ENCODE results near the gene TMEM158.
A peak's percentile ranks its signal among the peaks of the same experiment; 100 is the strongest.

The TMEM158 gene

DNA sequence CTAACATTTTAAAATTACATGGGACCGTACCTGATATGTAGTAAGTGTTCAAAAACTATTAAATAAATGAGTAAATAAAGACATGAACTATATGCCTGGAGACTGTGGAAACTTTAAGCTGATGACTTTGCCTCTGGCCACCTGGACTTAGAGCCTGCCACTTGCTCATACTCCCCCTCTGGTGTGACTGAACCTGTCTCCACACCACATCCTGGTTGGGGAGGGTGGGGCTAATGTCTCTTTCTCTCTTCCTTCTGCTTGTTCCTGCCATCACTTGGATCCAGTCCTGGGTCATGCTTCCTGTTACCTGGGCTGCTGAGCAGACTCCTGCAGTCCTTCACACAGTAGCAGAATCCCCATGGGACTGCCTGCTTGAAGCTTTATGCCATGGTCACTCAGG lies 8.2 kb upstream of the TMEM158 start:
- no peak for DNase-seq (ENCODE audit: extremely low read depth in 1 of 2, low read depth in 1 of 2)

DNA sequence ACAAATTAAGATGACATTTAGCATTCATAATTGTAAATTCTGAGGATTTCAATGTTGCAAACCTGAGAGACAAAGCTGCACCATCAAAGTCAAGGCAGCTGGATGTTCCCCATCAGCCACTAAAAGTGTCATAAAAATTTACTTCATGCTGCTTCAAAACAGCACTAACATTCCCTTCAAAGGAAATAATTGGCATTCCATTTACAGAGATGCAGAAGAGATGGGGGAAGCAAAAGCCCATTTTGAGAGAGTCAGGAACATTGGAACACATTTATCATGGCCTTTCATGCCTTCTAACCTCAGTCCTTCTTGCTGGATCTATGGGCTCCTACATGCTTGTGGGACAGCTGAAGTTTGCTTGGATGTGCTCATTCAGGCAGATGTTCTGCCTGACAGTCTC lies 6.4 kb upstream of the TMEM158 start:
- no peak for DNase-seq (ENCODE audit: extremely low read depth in 1 of 2, low read depth in 1 of 2)

DNA sequence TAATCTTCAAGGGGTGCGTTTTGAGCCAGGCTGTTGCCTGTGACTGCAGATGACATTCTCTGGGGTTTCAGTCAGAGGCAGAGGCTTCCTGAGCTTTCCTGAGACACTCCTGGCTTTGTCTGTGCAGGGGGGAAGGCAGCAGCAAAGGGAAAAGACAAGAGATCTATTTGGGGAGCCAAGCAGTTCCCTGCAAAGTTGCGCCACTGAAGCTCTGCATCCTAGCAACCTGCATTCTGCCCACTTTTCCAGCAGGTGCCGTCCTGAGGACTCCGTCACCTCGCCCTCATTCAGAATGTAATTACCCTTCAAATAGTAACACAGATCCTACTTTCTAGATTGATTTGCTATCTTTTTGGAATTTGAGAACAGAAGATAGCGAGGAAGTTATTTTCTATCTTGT lies 1.9 kb upstream of the TMEM158 start:
- DNase-seq (ENCODE audit: extremely low read depth in 1 of 2, low read depth in 1 of 2): no peak

DNA sequence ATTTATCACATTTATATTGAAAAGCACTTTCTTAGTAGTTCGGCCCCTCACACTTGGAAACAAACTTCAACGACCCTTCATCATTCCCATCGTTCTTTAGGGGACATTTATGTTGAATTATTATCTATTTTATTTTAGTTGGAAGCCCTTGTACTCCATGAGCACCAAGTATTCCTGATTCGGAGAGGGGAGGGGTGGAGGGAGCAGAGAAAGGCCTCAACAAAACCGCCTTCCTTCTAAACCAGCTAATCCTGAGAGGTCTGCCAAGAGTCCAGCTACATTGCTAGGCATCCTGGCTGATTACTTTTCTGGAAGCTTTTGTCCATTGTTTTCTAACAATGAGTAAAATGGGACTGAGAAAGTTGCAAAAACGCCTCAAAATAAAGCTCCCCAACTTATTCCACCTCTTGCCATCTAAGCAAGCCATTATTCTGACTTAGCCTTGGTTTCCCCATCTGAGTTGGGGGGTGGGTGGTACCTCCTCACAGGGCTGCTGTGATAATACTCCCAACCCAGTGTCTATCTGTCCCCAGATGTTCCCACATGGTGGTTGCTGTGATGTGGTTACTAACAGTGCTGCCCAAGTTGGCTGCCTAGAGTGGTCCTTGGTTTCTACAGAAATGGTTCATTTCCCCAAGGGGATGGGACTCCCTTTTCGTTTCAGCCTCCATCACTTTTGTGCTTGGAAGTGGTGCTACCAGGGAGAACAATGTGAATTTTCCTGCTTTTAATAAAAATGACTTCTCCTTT lies 1.2 kb upstream of the TMEM158 start:
- no peak for DNase-seq (ENCODE audit: extremely low read depth in 1 of 2, low read depth in 1 of 2)

DNA sequence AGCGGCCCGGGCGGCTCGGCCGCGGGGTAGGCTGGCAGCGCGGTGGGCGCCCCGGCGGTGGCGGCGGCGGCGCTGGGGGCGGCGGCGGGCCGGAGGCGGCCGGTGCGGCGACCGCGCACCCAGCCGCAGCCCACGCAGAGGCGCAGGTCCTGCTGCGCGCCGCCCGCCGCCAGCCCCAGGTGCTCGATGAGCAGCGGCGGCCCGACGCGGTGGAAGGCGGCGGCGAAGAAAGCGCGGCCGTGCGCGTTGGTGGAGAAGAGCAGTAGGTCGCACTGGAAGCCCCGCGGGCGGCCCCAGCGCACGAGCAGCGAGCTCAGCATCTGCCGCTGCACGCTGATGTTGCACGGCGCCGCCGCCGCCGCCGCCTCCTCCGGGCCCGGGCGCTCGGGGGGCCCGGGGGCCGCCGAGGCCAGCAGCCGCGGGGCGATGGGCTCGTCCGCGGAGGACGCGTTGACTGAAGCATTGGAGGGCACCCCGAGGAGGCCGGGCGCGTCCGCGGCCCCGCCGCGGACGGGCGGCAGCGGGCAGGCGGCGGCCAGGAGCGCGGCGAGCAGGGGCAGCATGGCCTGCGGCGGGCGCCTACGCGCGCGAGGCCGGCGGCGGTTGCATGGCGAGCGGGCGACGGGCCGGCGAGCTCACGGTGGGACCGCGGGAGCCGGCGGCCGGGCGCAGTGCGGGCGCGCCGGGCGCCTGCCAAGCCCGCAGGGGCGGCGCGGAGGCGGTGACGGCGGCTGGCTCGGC lies 452 bp downstream of the TMEM158 start:
- peak in 1 of 2 donors; percentile 15 for DNase-seq (ENCODE audit: extremely low read depth in 1 of 2, low read depth in 1 of 2)

DNA sequence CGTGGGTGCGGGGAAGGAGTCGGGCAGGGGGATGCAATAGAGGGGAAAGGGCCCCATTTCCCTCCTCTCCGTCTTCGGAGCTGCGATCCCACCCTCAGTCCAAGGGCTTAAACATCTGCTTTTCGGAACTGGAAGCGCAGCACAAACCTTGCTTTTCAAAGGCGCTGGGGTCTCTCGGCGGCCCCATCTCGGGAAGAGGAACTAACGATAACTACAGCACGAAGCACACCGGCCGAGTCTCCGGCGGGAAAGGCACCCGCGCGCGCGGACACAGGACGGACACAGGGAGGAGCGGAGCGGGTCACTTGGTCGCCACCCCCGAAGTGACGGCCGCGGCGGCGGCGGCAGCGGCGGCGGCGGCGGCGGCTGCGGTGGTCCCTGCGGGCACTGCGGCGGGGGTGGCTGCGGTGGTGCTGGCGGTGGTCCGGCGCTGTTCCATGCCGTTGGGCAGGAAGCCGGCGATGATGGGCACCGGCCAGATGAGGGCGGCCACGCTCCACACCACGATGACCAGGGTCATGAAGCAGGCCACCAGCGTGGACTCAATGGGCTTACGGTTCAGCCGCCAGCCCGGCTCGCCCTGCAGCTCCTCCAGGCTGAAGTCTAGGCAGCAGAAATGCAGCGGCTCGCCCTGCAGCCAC lies 1.1 kb downstream of the TMEM158 start:
- DNase-seq (ENCODE audit: extremely low read depth in 1 of 2, low read depth in 1 of 2): no peak

DNA sequence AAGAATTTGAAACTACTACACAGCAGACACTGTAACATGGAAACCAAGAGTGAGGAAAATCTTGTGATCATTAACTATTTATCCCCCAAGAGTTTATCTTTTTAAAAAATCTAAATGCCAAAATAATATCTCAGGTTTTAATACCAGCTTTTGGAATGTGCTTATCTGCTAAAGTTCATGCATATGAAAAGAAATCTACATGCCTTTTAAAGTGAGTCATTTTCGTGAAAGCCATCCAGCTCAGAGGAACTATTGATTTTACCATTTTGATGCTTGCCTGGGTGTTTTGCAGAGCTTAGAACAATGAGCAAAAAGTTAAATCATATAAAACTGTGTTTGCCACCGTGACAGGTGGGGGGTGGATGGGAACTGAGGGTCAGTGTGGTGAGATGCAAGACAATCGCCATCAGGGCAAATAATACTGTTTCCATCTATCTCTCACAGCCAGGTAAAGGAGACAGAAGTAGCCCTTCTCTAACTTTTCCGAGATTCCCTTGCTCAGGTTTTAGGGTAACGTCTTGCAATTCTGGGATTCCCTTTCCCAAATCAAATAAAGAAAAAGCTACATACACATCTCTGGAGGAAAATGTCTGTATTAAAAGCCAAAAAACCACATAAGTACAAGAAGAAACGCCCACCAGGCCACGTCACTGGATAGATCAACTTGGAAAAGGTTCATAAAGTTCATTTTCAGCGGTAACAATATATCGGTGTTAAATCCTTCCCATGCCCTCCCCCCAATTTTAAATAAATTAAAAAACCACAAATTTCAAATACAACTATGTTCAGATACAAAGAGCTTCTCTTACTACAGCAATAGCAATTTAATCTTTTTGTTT lies 2.0 kb downstream of the TMEM158 start:
- no peak for DNase-seq (ENCODE audit: extremely low read depth in 1 of 2, low read depth in 1 of 2)

DNA sequence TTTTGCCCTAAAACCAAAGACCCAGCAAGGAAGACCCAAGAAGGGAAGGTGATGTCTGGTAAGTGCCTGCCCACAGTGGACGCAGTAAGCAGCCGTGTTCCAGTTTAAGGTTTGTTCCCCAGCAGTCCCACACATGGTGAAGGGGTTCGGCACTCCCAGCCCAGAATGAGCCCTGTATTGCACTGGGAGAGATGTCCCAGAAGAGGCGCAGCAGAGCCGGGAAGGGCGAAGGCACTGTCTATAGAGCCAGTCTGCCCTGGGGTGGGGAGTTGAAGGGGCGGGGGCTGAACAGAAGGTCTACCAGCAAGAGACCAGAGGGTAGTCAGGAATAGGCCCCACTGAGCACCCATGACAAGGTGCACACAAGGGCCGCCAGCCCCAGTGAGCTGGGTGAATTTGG lies 6.4 kb downstream of the TMEM158 start:
- no peak for DNase-seq (ENCODE audit: extremely low read depth in 1 of 2, low read depth in 1 of 2)

DNA sequence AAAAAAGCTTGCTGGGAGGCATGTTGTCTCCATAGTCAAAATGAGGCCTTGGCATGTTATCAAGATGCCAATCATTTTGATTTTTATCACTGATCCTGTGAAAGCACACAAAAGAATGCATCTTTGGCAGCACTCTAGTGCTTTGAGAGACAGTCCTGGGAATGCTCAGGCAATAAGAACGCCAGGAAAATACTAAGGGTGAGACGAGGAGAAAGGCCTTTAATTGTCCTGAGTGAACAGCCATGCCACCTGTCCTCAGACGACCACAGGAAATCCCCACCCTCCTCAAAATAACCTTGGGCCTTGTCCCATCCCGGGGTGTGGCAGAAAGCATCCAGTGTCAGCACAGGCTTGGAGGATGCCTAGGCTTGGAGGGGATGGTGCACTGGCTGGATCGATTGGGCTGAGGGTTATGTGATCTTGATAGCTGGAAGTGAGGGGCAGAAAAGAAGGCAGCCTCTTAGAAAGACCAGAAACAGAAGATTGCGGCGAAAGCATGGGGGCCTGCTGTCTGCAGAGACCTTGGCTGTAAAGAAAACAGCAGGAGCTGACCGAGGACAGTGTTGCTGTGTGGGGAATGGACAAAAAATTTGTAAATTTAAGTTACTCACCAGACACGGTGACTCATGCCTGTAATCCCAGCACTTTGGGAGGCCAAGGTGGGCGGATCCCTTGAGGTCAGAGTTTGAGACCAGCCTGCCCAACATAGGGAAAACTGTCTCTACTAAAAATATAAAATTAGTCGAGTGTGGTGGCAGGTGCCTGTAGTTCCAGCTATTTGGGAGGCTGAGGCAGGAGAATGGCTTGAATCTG lies 7.3 kb downstream of the TMEM158 start:
- no peak for DNase-seq (ENCODE audit: extremely low read depth in 1 of 2, low read depth in 1 of 2)

DNA sequence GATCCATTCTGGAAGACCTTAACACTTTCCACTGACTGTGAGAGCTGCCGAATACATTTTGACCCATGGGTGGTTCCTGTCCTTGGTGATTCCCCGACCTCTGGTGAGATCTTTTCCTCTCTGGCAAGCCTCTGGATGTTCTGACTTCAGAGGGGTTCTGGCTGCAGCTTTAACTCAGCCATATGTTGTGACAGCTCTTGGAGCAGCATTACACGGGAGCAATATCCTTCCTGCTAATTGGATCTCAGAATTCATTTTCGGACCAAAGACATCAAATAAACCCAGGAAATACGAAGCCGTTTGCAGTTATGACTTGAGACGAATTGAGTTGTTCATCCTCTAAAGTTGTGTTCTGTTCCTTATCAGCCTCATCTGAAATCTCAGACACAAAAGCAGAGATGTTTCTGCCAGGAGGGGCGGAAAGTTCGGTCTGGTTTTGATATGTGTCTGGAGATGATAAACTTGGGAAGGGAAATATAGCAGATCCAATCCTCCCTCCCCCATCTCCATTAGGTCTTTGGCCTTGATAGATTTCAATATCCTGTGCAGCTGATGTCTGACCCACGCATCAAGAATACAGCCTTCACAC lies 10.0 kb downstream of the TMEM158 start:
- no peak for DNase-seq (ENCODE audit: extremely low read depth in 1 of 2, low read depth in 1 of 2)

DNA sequence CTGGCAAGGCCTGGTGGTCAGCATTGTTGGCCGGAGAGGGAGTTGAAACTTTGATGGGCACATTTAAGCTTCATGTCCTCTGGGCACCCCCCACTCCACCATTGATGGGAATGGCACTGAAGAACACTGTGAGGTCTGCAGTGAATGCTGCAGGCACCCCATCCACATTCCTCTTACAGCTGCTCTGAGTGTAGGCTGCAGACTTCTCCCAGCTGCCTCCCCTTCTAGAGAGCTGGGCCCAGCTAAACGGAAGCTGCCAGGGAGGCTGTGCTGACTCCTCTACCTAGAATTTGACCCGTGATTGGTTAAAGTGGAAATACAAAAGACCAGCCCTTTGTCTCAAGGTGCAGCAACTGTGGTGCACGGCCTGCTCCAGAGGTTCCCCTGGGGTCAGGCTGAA lies 10.6 kb downstream of the TMEM158 start:
- no peak for DNase-seq (ENCODE audit: extremely low read depth in 1 of 2, low read depth in 1 of 2)

DNA sequence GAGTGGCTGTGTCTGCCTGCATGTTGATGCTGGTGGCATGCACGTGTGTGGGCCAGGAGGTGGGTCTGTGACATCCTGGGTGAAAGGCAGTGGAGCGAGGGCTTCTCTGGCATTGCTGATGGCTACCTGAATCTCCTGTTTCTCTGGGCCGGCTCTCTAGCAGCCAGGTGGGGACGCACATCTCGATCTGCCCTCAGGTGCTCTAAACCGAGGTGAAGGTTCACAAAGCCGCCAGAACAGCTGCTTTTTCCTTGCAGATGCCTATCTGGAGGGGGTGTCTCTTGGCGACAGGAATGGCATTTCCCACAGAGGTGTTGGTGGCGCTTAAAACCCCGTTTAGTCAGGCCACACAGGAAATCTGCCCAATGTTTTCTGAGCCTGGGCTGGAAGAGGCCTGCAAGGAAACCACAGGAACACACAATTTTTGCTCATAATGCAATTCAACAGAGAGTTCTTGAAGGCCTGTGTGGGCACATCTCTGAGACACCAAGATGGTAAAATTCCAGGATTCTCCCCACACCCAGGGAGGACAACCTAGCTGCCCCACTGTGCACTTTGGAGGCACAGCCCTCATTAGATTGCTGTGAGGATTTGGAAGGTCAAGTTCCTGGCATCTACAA lies 11.9 kb downstream of the TMEM158 start:
- DNase-seq (ENCODE audit: extremely low read depth in 1 of 2, low read depth in 1 of 2): no peak

DNA sequence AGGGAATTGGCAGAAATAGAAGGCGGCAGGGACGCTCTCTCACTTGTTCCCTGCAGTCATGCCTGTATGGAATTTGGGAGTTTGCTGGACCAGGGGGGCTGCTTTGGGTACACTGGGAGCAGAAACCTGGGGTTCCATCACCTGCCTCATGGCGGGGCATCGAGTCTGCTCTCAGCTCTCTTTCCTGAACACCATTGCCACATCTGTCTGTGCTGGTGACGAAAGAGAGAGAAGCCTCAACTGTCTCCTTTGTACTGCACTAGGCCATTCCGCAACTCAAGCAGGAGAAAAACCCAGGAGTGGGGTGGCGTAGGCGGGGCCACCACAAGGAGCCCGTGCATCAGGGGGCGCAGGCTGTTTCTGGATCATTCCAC lies 14.0 kb downstream of the TMEM158 start:
- DNase-seq (ENCODE audit: extremely low read depth in 1 of 2, low read depth in 1 of 2): no peak

DNA sequence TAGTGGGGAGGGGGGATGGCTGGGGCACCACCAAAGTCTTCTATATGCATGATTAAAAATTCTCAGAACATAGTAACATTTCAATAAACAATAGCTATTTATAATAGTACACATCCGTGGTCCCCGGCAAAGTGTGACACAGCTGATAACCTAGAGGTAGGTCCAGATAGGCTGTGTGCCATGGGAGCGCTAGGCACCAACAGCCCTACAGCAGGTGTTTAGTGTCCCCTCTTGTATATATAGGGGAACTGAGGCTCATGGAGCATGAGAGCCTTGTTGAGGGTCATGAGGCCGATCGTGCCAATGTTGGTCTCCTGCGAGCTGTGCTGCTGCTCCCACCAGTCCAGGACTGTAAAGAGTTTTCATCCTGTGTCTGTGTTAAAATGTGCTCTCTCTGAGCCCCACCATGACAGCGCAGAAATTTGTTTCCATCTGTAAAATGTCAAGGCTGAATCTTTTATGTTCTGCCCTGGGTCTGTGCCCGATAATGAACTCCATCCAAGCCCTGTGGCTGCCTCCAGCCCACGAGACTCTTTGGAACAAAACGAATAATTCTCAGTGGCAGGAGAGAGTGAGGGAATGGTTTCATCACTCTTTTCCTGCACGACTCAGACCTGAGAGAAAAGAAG lies 14.5 kb downstream of the TMEM158 start:
- no peak for DNase-seq (ENCODE audit: extremely low read depth in 1 of 2, low read depth in 1 of 2)

DNA sequence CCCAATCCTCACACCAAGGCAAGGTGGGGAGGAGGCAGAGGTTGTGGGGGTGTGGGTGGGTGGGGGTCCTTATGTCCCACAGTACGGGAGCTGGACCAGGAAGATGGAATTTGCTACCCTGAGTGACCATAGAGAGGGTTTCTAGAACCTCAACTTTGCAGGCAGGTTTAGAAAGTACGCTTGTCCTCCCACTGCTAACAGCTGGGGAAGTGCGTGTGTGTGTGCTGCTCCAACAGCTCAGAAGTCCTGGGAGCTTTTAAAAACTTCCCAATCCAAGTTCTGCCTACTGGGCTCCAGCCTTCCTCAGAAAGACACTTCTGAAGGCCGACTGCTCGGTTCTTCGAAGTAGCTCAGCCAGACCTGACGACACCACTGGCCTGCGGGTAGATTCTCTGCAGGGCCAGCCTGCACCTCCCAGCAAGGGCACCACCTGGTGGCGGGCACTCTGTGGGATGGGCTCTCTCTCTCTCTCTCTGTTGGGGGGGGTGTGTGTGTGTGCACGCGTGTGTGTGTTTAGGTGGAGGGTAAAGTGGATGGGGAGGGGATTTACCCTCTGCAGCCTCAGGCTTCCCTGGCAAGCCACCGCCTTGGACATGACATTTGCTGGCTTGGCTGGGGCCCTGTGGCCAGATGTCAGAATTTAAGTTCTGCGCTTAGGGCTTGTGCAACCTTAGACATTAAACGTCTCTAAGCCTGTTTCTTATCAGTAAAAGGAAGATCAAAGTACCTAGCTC lies 15.6 kb downstream of the TMEM158 start:
- DNase-seq (ENCODE audit: extremely low read depth in 1 of 2, low read depth in 1 of 2): peak; percentile 51 to 80

DNA sequence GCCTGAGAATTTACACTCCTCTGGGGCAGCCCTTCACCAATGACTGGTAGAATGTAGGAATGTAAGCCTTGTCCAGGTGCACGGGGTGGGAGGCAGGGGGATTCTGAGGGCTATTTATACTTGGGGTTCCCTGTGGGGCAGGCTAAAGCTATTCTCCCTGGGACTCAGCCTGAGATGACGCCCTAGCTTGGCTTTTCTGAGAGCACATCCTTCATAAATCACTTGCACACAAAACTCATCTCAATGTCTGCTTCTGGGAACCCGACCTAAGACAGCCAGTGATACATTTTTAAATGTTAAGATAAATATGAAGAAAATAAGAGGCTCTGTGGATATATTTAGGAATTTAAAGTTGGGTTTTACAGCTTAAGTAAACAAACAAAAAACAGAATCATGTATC lies 16.6 kb downstream of the TMEM158 start:
- DNase-seq (ENCODE audit: extremely low read depth in 1 of 2, low read depth in 1 of 2): no peak

DNA sequence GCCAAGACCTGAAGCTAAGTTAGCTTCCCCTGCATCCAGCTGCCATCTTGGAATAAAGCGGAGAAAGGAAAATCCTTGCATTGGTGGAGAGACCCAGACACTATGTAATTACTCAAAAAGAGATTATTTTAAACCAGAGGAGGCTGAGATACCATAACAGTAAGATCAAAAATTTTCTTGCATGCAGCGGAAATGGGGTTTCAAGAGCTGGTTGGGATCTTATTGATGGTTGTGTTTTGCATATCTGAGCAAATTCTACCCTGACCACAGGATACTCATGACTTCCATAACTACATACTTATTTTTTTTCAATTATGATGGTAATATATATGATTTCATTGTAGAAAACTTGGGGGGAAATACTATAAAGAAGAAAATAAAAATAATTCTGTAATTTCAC lies 17.5 kb downstream of the TMEM158 start:
- DNase-seq (ENCODE audit: extremely low read depth in 1 of 2, low read depth in 1 of 2): no peak

DNA sequence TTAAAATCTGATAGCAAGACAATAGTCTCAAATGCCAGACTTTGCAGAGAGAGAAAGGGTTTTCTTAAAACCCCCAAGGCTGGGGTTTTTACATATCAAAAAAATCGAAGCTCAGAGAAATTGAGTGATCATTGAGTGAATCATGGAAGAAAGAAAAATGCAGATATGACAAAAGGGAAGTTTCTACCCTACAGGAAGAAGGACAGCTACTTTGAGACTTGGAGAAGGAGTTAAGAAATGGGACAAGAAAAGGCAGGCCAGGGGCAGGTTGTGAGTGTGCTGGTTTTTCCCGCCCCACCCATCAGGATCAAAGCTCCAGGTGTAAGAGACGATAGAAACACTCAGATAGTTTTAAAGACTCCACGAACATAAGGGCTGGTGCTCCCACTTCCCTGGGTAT lies 18.6 kb downstream of the TMEM158 start:
- DNase-seq (ENCODE audit: extremely low read depth in 1 of 2, low read depth in 1 of 2): no peak

All from activated CD8-positive, alpha-beta memory T cell treated with anti-CD3 and anti-CD28 coated beads for 1 hour (primary cell).